ENCODE data around the gene ARAF.

DNA sequence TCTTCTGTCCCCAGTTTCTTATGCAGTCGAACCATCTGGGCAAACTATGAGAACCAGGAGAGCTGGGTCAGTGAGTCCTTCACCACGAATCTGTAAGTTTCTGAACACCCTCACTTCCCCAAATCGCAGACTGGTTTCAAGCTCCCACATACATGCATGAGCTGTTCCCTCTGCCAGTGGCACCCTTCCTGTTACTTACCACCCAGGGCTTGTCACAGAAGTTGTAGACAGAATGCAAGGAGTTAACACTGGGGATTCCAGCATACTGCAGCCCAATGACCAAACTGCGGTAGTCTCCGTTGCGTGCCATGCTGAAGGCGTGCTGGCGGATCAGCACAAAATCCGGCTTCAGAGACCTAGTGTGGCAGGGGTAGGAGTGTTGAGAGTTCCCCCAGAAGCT is 44.0 kb downstream of the ARAF start:
- TF ChIP-seq, protein P1, sequence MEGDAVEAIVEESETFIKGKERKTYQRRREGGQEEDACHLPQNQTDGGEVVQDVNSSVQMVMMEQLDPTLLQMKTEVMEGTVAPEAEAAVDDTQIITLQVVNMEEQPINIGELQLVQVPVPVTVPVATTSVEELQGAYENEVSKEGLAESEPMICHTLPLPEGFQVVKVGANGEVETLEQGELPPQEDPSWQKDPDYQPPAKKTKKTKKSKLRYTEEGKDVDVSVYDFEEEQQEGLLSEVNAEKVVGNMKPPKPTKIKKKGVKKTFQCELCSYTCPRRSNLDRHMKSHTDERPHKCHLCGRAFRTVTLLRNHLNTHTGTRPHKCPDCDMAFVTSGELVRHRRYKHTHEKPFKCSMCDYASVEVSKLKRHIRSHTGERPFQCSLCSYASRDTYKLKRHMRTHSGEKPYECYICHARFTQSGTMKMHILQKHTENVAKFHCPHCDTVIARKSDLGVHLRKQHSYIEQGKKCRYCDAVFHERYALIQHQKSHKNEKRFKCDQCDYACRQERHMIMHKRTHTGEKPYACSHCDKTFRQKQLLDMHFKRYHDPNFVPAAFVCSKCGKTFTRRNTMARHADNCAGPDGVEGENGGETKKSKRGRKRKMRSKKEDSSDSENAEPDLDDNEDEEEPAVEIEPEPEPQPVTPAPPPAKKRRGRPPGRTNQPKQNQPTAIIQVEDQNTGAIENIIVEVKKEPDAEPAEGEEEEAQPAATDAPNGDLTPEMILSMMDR (IDR thresholded peaks at IDR 0.05), result no peak
- TF ChIP-seq, protein P2, sequence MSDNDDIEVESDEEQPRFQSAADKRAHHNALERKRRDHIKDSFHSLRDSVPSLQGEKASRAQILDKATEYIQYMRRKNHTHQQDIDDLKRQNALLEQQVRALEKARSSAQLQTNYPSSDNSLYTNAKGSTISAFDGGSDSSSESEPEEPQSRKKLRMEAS (IDR thresholded peaks at IDR 0.05), result no peak

Measured in A549 (cell line).